A549 (cell line): ENCODE data around the gene RFXAP. TPM values are rescaled to one million over a fixed set of nuclear protein-coding genes. Genes with fewer than 3 reads are reported as not detected.
A peak's percentile ranks its signal among the peaks of the same experiment; 100 is the strongest.

Source experiments
- ATAC-seq, 2 experiments: fragments of 200-7000 bp in 1 of 2; fragments of >200 bp in 1 of 2; cut with Nextera tagmentation in 1 of 2; cut with Tn5 transposase in 1 of 2; 3 replicates each; pipeline versions ENCODE4 v1.8.0 to v1.9.1; 2018 to 2020; ENCODE audit warnings: mild to moderate bottlenecking in 1 of 2, moderate library complexity in 1 of 2
- CTCF ChIA-PET: fragments of 300-600 bp; sonication (Branson Sonifier 250); formaldehyde crosslinking; extraction: SDS; loops from one replicate; lab custom pipeline; 2021; ENCODE audit warnings: antibody characterized with exemption, inconsistent platforms; lab: Yijun Ruan, JAX
- POLR2A ChIA-PET: fragments of 350-600 bp; formaldehyde crosslinking; extraction: SDS; loops from one replicate; lab custom pipeline; 2021; ENCODE audit warnings: antibody characterized with exemption, inconsistent platforms; lab: Yijun Ruan, JAX
- DNase-seq, 2 experiments: peaks; one replicate each; pipeline versions ENCODE4 v3.0.0 to v3.0.0-alpha.2; 2011 to 2016; ENCODE audit warnings: low read depth in 1 of 2, low spot score in 1 of 2
- FAIRE-seq: peaks from 2 replicates; lab custom pipeline; 2011; peaks lifted over from hg19 to GRCh38; lab: Jason Lieb, UNC
- H3K27ac ChIP-seq, 2 experiments: fragments of >200 bp; sonication (Bioruptor Twin); formaldehyde crosslinking; 3 replicates each; pipeline ENCODE4 v1.5.1; 2016 to 2017
- H3K4me1 ChIP-seq: fragments of >200 bp; sonication (Bioruptor Twin); formaldehyde crosslinking; 3 replicates; pipeline ENCODE4 v1.6.1; 2016
- H3K4me2 ChIP-seq: fragments of >200 bp; sonication (Bioruptor Twin); formaldehyde crosslinking; 3 replicates; pipeline ENCODE4 v1.6.1; 2016
- H3K4me3 ChIP-seq: fragments of >200 bp; sonication (Bioruptor Twin); formaldehyde crosslinking; 3 replicates; pipeline ENCODE4 v1.5.1; 2016
- H3K9me3 ChIP-seq: fragments of >200 bp; sonication (Bioruptor Twin); formaldehyde crosslinking; 3 replicates; pipeline ENCODE4 v1.6.1; 2016
- BHLHE40 ChIP-seq: IDR thresholded peaks from 2 replicates; pipeline ENCODE4 v1.6.1; 2012; ENCODE audit warnings: low read depth, low read length, inconsistent platforms
- CBX2 ChIP-seq: fragments of 200-600 bp; sonication (generic); IDR thresholded peaks from 2 replicates; pipeline ENCODE4 v1.6.1; 2016; ENCODE audit warnings: low read depth, mild to moderate bottlenecking, borderline replicate concordance
- CBX8 ChIP-seq: fragments of 200-600 bp; sonication (generic); IDR thresholded peaks from 2 replicates; pipeline ENCODE4 v1.6.1; 2016
- EHF ChIP-seq: fragments of 250-450 bp; sonication (Bioruptor Pico); IDR thresholded peaks from 2 replicates; pipeline ENCODE4 v1.5.0; 2020; ENCODE audit warnings: mild to moderate bottlenecking
- FOSB ChIP-seq: fragments of 250-450 bp; sonication (Bioruptor Pico); IDR thresholded peaks from 2 replicates; pipeline ENCODE4 v1.5.0; 2020; ENCODE audit warnings: mild to moderate bottlenecking, moderate library complexity
- FOSL2 ChIP-seq, 2 experiments: fragments of 450-650 bp in 1 of 2; fragments of >200 bp in 1 of 2; sonication (Bioruptor Twin) in 1 of 2; formaldehyde crosslinking; IDR thresholded peaks; 2 replicates each; pipeline versions ENCODE4 v1.5.0 to v1.6.1; 2016 to 2020; ENCODE audit warnings: mild to moderate bottlenecking in 1 of 2, moderate library complexity in 1 of 2
- GATA3 ChIP-seq: IDR thresholded peaks from 2 replicates; pipeline ENCODE4 v1.6.1; 2012; ENCODE audit warnings: borderline replicate concordance
- HEYL ChIP-seq: fragments of 250-450 bp; sonication (Bioruptor Pico); IDR thresholded peaks from 2 replicates; pipeline ENCODE4 v1.8.0; 2021; ENCODE audit warnings: mild to moderate bottlenecking, moderate library complexity
- HOXB13 ChIP-seq: fragments of 250-450 bp; sonication (Bioruptor Pico); IDR thresholded peaks from 2 replicates; pipeline ENCODE4 v1.5.0; 2020; ENCODE audit warnings: low read depth, mild to moderate bottlenecking, moderate library complexity
- JUNB ChIP-seq: fragments of >200 bp; sonication (Bioruptor Twin); formaldehyde crosslinking; IDR thresholded peaks from 2 replicates; pipeline ENCODE4 v1.6.1; 2016
- KDM1A ChIP-seq: fragments of 200-600 bp; sonication (generic); IDR thresholded peaks from 2 replicates; pipeline ENCODE4 v1.6.1; 2016; ENCODE audit warnings: low read depth, mild to moderate bottlenecking
- MAZ ChIP-seq: fragments of 150-350 bp; IDR thresholded peaks from 2 replicates; pipeline ENCODE4 v1.6.1; 2014; ENCODE audit warnings: antibody characterized with exemption, low read depth, low read length, borderline replicate concordance
- NPAS2 ChIP-seq: fragments of 250-450 bp; sonication (Bioruptor Pico); IDR thresholded peaks from 2 replicates; pipeline ENCODE4 v1.8.0; 2022; ENCODE audit warnings: mild to moderate bottlenecking, moderate library complexity, borderline replicate concordance
- PHF8 ChIP-seq: fragments of 200-600 bp; sonication (generic); IDR thresholded peaks from 2 replicates; pipeline ENCODE4 v1.6.1; 2016; ENCODE audit warnings: low read depth, mild to moderate bottlenecking, antibody characterized with exemption, moderate library complexity, borderline replicate concordance
- POLR2A ChIP-seq: IDR thresholded peaks from 2 replicates; pipeline ENCODE4 v1.6.1; 2012; ENCODE audit warnings: mild to moderate bottlenecking, low read length
- POLR2AphosphoS2 ChIP-seq: conservative IDR thresholded peaks from 2 replicates; pipeline ENCODE4 v1.6.1; 2012; ENCODE audit warnings: low read length, improper control_type of control experiment, inconsistent platforms
- RAD21 ChIP-seq, 2 experiments: fragments of >200 bp in 1 of 2; sonication (Bioruptor Twin) in 1 of 2; formaldehyde crosslinking in 1 of 2; IDR thresholded peaks in 1 of 2; conservative IDR thresholded peaks in 1 of 2; 2 replicates in 1 of 2; 3 replicates in 1 of 2; pipeline ENCODE4 v1.6.1; 2012 to 2018; ENCODE audit warnings: inconsistent platforms in 1 of 2
- RNF2 ChIP-seq: fragments of 200-600 bp; sonication (generic); IDR thresholded peaks from 2 replicates; pipeline ENCODE4 v1.6.1; 2016; ENCODE audit warnings: low read depth, mild to moderate bottlenecking, antibody characterized with exemption, moderate library complexity, borderline replicate concordance
- SMC3 ChIP-seq: fragments of >200 bp; sonication (Bioruptor Twin); formaldehyde crosslinking; IDR thresholded peaks from 3 replicates; pipeline ENCODE4 v1.6.1; 2018; ENCODE audit warnings: inconsistent platforms
- SREBF2 ChIP-seq: fragments of 450-650 bp; IDR thresholded peaks from 2 replicates; pipeline ENCODE4 v1.6.1; 2014; ENCODE audit warnings: mild to moderate bottlenecking, moderate library complexity
- TFCP2L1 ChIP-seq: fragments of 250-450 bp; sonication (Bioruptor Pico); IDR thresholded peaks from 2 replicates; pipeline ENCODE4 v1.5.0; 2021; ENCODE audit warnings: mild to moderate bottlenecking
- ZNF302 ChIP-seq: fragments of 250-450 bp; sonication (Bioruptor Pico); IDR thresholded peaks from 2 replicates; pipeline ENCODE4 v1.9.0; 2021; ENCODE audit warnings: inconsistent platforms, mild to moderate bottlenecking, moderate library complexity
- WGBS: methylation state at CpG from one replicate; pipeline ENCODE4 v1.1.6; 2017; ENCODE audit errors: missing lambda C conversion rate; 5-methylcytosine and 5-hydroxymethylcytosine counted together
- polyA plus RNA-seq, 4 experiments: library from polyadenylated mRNA; depleted of rRNA in 3 of 4; stranded (reverse); fragments of >200 nt; fragmentation: RNase III in 1 of 4; extraction: RNeasy Plus Mini Kit Qiagen cat#74134 plus additional on column Dnase treatment in 1 of 4; gene quantifications; 2 replicates in 3 of 4; 3 replicates in 1 of 4; pipeline ENCODE4 v1.2.3, GENCODE V29; 2011 to 2017
- TF ChIP-seq, protein P1 (sequence below): IDR thresholded peaks from 2 replicates; pipeline ENCODE4 v1.6.1; 2012
- TF ChIP-seq, protein P2 (sequence below): IDR thresholded peaks from 2 replicates; pipeline ENCODE4 v1.6.1; 2012; ENCODE audit warnings: low read depth, borderline replicate concordance
- TF ChIP-seq, protein P3 (sequence below): fragments of 200-600 bp; sonication (generic); IDR thresholded peaks from 2 replicates; pipeline ENCODE4 v1.6.1; 2016; ENCODE audit warnings: antibody characterized with exemption, mild to moderate bottlenecking, moderate library complexity

RFXAP gene
- polyA plus RNA-seq, 2 of the 4 experiments (the other 2 are of a cell fraction): 2.5 TPM

DNA sequence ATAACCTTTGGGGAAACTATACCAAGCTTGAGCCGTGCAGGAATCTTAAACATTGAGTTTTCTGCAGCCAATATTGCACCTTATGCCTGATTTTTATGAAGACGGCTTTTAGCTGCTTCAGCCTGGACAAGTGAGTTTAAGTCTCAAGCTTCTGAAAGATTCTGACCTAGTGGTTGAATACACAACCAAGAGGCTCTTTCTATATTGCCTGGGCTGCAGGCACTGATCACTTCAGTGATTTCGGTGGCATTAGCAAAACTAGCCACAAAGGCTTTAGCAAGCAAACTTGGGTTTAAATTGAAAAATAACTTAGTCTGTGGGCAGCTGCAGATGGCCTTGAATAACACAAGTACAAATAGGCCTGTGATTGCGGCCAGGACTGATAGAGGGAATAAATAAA is 29.3 kb upstream of the RFXAP start:
- FAIRE-seq (no peak), DNase-seq (no peak), ATAC-seq (no peak)
- H3K27ac ChIP-seq: no peak overlapping the region
- no peak overlapping the region for H3K4me3 ChIP-seq
- no peak for TF ChIP-seq RAD21 (conservative IDR thresholded peaks at IDR 0.05 in 1 of 2, IDR thresholded peaks at IDR 0.05 in 1 of 2)
- TF ChIP-seq NPAS2: no peak
- TF ChIP-seq MAZ: no peak
- H3K9me3 ChIP-seq: no peaks in the 10 kb centered on the region
- CTCF ChIA-PET: interaction anchor here (0.7 kb wide), 1 partner anchor 75 kb away, joined by 3 read pairs; no protein-coding TSS in a partner anchor
- POLR2A ChIA-PET: no interaction called here
- H3K4me2 ChIP-seq: no peak overlapping the region
- WGBS: 51% methylated on average over 4 of the region's 4 CpGs
- no peaks in the 10 kb centered on the region for H3K4me1 ChIP-seq

DNA sequence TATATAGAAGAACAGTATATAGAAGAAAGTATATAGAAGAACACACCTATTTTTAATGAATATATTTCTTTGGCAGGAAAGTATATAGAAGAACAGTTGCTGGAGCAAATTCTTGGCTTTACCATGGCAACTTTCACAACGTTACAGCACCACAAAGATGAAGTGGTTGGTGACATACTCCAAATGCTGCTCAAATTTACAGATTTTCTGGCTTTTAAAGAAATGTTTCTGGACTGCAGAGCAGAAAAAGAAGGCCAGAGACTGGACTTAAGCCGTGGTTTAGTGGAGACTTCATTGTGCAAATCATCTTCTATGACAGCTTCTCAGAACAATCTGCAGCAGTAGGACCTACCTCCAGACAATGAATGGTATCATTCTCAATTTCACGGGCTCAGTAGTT is 24.3 kb upstream of the RFXAP start:
- FAIRE-seq (no peak), DNase-seq (no peak), ATAC-seq (no peak)
- ChIA-PET CTCF (no interaction called here), POLR2A (no interaction called here)
- no peak overlapping the region for H3K27ac ChIP-seq
- WGBS: 20% methylated on average over 3 of the region's 3 CpGs
- TF ChIP-seq RAD21 (conservative IDR thresholded peaks at IDR 0.05 in 1 of 2, IDR thresholded peaks at IDR 0.05 in 1 of 2) (no peak), CBX8 (no peak), POLR2AphosphoS2 (no peak), SMC3 (no peak), ZNF302 (CRISPR knock-in tag) (no peak), RNF2 (no peak)
- no peaks in the 10 kb centered on the region for H3K4me1 ChIP-seq
- no peaks in the 10 kb centered on the region for H3K9me3 ChIP-seq
- no peak overlapping the region for H3K4me3 ChIP-seq
- no peak overlapping the region for H3K4me2 ChIP-seq

DNA sequence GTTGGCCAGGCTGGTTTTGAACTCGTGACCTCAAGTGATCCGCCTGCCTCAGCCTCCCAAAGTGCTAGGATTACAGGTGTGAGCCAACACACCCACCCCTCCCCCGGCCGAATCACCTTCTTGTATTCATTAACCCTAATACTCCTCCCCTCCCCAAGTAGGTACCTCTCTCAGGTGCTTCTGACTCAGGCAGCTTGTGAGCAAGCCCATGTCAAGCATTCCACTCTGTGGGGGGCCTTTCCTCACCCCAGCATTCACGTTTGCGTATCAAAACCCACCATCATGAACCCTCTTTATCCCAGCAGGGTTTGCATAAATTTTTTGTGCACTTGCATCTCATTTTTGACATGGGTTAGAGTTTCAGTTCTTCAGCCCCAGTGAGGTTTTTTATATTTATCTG is 23.6 kb upstream of the RFXAP start:
- no peak overlapping the region for H3K27ac ChIP-seq
- no peak for DNase-seq
- H3K4me3 ChIP-seq: no peak overlapping the region
- CTCF ChIA-PET: no interaction called here
- H3K9me3 ChIP-seq: no peaks in the 10 kb centered on the region
- no peak for TF ChIP-seq ZNF302 (CRISPR knock-in tag)
- no peak for TF ChIP-seq PHF8
- no peak for TF ChIP-seq SREBF2
- TF ChIP-seq JUNB: no peak
- no peaks in the 10 kb centered on the region for H3K4me1 ChIP-seq
- 16% methylated on average over 4 of the region's 6 CpGs for WGBS
- POLR2A ChIA-PET: no interaction called here
- no peak for ATAC-seq
- H3K4me2 ChIP-seq: no peak overlapping the region
- FAIRE-seq: no peak

DNA sequence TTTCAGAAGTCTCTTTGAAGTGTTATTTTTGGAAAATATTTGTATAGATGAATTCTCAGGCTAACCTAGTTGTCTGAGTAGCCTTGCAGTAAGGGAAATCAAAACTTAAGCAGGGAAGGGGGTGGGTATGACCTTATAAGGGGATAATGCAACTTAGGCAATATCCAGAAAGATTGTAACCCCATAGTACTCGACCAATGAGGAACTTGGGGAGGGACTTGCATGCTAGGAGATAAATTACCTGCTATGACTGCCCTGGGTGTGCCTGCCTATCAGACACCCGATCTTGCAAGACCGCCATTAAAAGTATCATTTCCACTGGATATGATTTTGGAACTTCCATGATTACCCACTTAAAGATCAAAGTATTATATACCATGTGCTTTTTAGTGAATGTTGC is 23.0 kb upstream of the RFXAP start:
- Histone ChIP-seq H3K4me3 (no peak overlapping the region), H3K4me2 (no peak overlapping the region), H3K9me3 (no peaks in the 10 kb centered on the region), H3K4me1 (no peaks in the 10 kb centered on the region), H3K27ac (no peak overlapping the region)
- DNase-seq: no peak
- TF ChIP-seq GATA3 (no peak), POLR2AphosphoS2 (no peak), FOSL2 (IDR thresholded peaks at IDR 0.05) (no peak), FOSL2 (CRISPR knock-in tag; IDR thresholded peaks at IDR 0.05) (no peak), FOSB (no peak), EHF (CRISPR knock-in tag) (no peak), TFCP2L1 (CRISPR knock-in tag) (no peak), KDM1A (no peak), RNF2 (no peak)
- TF ChIP-seq, protein P1, sequence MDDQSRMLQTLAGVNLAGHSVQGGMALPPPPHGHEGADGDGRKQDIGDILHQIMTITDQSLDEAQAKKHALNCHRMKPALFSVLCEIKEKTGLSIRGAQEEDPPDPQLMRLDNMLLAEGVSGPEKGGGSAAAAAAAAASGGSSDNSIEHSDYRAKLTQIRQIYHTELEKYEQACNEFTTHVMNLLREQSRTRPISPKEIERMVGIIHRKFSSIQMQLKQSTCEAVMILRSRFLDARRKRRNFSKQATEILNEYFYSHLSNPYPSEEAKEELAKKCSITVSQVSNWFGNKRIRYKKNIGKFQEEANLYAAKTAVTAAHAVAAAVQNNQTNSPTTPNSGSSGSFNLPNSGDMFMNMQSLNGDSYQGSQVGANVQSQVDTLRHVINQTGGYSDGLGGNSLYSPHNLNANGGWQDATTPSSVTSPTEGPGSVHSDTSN: no peak
- 45% methylated on average over 3 of the region's 3 CpGs for WGBS
- POLR2A ChIA-PET: no interaction called here
- FAIRE-seq: no peak
- CTCF ChIA-PET: no interaction called here
- ATAC-seq: no peak

DNA sequence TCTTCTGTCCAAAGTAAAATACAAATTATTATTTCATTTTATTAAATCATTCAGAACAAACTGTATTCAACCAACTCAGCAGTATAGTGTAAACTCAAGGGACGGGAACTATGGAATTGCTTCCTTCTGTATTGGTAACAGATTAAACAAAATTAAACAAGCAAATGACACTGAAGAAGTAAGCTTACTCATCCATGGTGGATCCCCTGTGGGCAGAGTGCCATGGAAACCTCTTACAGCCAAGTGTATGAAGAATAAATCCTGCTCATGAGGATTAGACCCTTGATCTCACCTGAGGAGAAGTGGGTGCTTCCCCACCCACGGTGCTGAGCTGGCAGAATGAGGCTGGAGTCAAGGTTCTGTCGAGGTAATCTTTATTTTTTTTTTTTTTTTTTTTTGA is 18.0 kb upstream of the RFXAP start:
- H3K27ac ChIP-seq: no peak overlapping the region
- 1% methylated on average over 3 of the region's 3 CpGs for WGBS
- ChIA-PET POLR2A (no interaction called here), CTCF (no interaction called here)
- no peak overlapping the region for H3K4me2 ChIP-seq
- H3K4me3 ChIP-seq: no peak overlapping the region
- DNase-seq (peak in 1 of 2 experiments; percentile 12), FAIRE-seq (no peak), ATAC-seq (no peak)
- H3K4me1 ChIP-seq: no peaks in the 10 kb centered on the region
- H3K9me3 ChIP-seq: no peaks in the 10 kb centered on the region
- TF ChIP-seq, protein P2, sequence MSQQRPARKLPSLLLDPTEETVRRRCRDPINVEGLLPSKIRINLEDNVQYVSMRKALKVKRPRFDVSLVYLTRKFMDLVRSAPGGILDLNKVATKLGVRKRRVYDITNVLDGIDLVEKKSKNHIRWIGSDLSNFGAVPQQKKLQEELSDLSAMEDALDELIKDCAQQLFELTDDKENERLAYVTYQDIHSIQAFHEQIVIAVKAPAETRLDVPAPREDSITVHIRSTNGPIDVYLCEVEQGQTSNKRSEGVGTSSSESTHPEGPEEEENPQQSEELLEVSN: no peak
- TF ChIP-seq KDM1A (no peak), HOXB13 (no peak), HEYL (CRISPR knock-in tag) (no peak), CBX8 (no peak), CBX2 (no peak), JUNB (no peak), BHLHE40 (no peak), POLR2A (no peak)
- TF ChIP-seq, protein P3, sequence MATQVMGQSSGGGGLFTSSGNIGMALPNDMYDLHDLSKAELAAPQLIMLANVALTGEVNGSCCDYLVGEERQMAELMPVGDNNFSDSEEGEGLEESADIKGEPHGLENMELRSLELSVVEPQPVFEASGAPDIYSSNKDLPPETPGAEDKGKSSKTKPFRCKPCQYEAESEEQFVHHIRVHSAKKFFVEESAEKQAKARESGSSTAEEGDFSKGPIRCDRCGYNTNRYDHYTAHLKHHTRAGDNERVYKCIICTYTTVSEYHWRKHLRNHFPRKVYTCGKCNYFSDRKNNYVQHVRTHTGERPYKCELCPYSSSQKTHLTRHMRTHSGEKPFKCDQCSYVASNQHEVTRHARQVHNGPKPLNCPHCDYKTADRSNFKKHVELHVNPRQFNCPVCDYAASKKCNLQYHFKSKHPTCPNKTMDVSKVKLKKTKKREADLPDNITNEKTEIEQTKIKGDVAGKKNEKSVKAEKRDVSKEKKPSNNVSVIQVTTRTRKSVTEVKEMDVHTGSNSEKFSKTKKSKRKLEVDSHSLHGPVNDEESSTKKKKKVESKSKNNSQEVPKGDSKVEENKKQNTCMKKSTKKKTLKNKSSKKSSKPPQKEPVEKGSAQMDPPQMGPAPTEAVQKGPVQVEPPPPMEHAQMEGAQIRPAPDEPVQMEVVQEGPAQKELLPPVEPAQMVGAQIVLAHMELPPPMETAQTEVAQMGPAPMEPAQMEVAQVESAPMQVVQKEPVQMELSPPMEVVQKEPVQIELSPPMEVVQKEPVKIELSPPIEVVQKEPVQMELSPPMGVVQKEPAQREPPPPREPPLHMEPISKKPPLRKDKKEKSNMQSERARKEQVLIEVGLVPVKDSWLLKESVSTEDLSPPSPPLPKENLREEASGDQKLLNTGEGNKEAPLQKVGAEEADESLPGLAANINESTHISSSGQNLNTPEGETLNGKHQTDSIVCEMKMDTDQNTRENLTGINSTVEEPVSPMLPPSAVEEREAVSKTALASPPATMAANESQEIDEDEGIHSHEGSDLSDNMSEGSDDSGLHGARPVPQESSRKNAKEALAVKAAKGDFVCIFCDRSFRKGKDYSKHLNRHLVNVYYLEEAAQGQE: no peak
